Omental fat pad (tissue), 4 donors: ENCODE measurements around the gene COL23A1. TPM values are rescaled to one million over a fixed set of nuclear protein-coding genes. Genes with fewer than 3 reads are reported as not detected.
A peak's percentile ranks its signal among the peaks of the same experiment; 100 is the strongest.

Experiments
- ATAC-seq: fragments of 150-250 bp; one replicate; pipeline ENCODE4 v1.9.1; 2016; ENCODE audit warnings: mild to moderate bottlenecking, moderate library complexity; ENCODE audit not compliant: low FRiP score
- DNase-seq: peaks from one replicate; pipeline ENCODE4 v3.0.0-alpha.2; 2019; ENCODE audit warnings: low spot score
- total RNA-seq, 4 donors: library from RNA; depleted of rRNA; stranded (reverse); fragments of >200 nt; gene quantifications; one replicate each; pipeline ENCODE4 v1.1.0, GENCODE V29; 2016
- TF ChIP-seq, protein P1 (sequence below), 3 donors: fragments of 450-650 bp; IDR thresholded peaks; one replicate each; pipeline ENCODE4 v1.5.1; 2016 to 2017; ENCODE audit warnings: antibody characterized with exemption in 3 of 3, mild to moderate bottlenecking in 3 of 3, moderate library complexity in 2 of 3

COL23A1 gene
- total RNA-seq, 4 donors from 2014 or later = 0.12 to 1.0 (median 0.49) TPM

DNA sequence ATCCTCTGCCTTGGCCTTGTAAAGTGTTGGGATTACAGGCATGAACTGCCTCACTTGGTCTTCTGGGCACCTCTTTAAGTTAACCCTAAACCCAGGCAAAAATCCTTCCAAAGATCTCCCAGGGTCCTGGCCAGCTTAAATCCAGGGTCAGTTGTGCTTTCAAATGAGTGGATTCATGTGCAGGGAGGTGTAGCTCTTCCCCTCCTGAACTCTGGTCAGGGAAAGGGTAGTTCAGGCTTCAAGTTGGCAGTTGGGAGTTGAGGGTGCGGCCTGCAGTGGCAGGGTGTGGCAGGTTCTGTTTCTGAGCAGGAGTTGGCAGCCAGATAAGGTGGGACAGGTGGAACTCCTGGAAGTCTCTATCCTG lies 382.3 kb downstream of the COL23A1 start:
- TF ChIP-seq, protein P1, sequence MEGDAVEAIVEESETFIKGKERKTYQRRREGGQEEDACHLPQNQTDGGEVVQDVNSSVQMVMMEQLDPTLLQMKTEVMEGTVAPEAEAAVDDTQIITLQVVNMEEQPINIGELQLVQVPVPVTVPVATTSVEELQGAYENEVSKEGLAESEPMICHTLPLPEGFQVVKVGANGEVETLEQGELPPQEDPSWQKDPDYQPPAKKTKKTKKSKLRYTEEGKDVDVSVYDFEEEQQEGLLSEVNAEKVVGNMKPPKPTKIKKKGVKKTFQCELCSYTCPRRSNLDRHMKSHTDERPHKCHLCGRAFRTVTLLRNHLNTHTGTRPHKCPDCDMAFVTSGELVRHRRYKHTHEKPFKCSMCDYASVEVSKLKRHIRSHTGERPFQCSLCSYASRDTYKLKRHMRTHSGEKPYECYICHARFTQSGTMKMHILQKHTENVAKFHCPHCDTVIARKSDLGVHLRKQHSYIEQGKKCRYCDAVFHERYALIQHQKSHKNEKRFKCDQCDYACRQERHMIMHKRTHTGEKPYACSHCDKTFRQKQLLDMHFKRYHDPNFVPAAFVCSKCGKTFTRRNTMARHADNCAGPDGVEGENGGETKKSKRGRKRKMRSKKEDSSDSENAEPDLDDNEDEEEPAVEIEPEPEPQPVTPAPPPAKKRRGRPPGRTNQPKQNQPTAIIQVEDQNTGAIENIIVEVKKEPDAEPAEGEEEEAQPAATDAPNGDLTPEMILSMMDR (IDR thresholded peaks at IDR 0.05) = no peak
- DNase-seq (peak; percentile 6), ATAC-seq (no peak)

DNA sequence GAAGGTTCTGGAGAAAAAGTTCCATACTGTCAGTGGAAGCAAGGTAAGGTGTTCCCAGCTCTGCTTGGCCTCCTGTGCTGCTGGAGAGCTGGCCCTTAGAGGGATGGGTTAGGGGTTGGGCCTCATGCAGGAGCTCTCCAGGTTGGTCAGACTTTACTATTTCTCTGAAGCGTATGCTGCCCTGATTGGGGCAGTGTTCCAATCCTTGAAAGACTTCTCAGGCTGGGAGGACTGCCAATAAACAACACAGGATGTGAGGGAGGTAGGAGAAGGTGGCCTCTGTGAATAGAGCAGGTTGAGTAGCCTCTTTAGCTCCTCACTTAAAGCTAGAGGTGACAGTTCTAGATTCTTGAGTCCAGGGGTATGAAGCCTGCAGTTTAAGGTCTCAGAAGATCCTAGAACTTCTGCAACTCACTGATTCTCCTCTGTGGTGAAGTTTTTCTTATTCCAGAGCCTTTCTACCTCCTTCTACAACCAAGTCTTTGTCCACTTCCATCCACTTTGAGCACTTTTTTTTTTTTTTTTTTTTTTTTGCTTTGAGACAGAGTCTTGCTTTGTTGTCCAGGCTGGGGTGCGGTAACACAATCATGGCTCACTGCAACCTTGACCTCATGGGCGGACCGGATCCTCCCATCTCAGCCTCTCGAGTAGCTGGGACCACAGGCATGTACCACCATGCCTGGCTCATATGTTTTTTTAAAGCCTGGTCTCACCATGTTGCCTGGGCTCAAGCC lies 382.8 kb downstream of the COL23A1 start:
- DNase-seq = peak; percentile 19
- ATAC-seq = no peak
- TF ChIP-seq, protein P1 (IDR thresholded peaks at IDR 0.05) = no peak

DNA sequence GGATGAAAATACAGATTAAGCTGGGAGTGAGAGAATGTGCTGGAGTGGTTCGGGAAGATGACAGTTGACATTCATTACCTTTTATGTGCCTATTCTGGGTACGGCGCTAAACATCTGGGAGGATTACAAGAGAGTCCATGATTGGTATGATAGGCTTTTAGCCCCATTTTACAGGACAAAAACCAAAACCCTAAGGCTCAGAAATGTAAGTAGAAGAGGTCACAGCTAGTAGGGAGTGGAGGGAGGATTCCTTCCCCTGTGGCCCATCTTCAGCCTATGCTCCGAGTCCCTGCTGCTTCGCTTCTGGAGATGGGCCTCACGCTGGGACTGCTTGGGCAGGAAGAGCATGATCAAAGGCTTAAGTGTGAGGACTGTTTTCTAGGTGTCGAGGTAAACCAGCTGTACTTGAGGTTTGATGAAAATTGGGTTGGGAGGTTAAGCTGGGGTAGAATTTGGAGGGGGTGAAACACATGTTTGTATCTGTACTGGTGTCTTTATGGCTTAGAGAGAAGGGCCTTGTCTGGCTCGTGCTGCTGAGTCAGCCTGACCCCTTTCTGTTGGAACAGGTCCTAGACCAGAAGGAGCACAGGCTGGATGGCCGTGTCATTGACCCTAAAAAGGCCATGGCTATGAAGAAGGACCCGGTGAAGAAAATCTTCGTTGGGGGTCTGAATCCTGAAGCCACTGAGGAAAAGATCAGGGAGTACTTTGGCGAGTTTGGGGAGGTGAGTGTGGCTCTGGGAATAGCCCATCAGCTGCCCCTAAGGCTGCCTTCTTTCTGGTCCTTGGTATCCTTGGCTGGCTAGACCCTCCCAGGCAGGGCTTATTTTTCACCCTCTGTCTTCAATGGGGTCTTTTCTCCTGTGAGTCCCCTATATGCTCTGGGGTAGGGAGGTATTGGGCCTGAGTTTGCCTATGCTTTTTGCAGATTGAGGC lies 383.8 kb downstream of the COL23A1 start:
- DNase-seq (peak; percentile 21), ATAC-seq (no peak)
- TF ChIP-seq, protein P1 (IDR thresholded peaks at IDR 0.05) = no peak

DNA sequence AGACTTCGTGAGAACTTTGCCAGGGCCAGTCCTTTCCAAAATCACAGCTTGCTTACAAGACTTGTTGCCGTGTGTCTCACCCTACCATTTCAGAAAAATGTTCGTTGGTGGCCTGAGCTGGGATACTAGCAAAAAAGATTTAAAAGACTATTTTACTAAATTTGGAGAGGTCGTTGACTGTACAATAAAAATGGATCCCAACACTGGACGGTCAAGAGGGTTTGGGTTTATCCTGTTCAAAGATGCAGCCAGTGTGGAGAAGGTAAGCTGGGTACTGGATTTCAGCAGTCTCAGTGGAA lies 384.5 kb downstream of the COL23A1 start:
- ATAC-seq (no peak), DNase-seq (peak; percentile 1)
- TF ChIP-seq, protein P1 (IDR thresholded peaks at IDR 0.05) = no peak

DNA sequence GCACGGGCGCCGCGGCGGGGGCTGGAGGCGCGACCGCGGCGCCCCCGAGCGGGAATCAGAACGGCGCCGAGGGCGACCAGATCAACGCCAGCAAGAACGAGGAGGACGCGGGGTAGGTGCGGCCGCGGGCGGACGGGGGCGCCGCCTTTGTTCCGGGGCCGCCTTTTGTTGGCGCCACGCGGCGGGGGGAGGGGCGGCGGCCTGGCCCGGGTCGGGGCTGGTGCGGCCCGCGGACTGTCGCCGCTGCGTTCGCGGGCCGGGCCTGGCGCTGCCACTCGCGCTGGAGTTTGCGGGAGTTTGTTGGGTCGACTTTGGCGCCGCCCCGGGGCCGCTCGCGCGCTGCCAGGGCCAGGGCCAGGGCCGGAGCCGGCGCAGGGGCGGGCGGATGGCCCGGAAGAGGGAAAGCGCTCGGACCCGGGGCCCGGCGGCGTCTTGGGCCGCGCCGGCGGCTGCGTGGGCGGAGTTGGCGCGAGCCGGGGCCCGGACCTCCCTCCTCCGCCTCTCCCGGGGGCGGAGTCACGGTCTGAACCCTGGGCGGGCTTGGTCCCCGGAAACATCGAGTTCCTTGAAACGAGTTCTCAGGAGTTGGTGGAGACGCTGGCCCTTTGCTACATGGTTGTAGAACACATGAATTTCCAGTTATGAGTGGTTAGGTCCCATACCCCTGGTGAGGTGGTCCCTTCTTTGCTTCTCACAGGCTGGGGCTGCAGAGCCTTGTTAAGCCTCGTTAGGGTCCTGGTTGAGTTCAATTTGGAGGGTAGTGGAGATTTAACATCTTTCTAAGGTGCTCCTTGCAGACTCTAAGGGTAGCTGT lies 385.1 kb downstream of the COL23A1 start:
- peak; percentile 39 for ATAC-seq
- DNase-seq = peak; percentile 51
- TF ChIP-seq, protein P1 (IDR thresholded peaks at IDR 0.05) = no peak

DNA sequence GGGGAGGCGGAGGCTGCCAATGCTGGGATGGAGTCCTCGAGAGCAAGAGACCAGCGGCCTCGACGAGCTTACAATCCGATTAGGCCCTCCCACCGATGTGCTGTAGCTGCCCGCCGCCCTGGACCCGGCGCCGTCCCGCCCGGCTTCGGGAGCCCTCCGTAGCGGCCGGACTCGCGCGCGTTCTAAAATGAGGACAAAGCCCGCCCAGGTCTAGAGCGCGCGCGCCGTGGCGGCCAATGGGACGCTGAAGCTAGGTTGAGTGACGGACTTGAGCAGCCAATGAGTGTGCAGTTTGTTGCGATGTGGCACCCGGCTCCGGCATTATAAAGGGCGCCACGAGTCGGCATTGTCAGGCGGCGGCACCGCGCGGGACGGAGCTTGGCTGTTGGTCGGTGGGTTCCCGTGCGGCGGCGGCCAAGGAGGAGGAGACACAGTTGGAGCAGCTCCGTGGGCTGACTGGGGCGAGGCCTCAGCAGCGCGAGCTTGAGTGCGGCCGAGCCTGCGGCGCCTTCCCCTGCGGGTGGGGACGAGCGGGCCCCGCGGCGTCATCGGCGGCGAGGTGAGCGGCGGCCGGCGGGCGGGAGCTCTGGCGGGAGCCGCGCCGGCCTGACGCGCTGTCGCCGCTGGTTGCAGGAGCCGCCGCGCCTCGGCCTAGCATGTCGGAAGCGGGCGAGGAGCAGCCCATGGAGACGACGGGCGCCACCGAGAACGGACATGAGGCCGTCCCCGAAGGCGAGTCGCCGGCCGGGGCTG lies 385.8 kb downstream of the COL23A1 start, which contains the start of gene HNRNPAB:
Gene HNRNPAB (plus strand): TSS at position 352 of the 753 bp plus-strand sequence. CDS start 305 bp downstream, at position 657.
- ATAC-seq = peak; percentile 87
- peak; percentile 91 for DNase-seq
- TF ChIP-seq, protein P1 (IDR thresholded peaks at IDR 0.05) = no peak
